Pancreas (tissue), 10 donors: ENCODE results near the gene PNRC2. TPM values are rescaled to one million over a fixed set of nuclear protein-coding genes. Genes with fewer than 3 reads are reported as not detected.

Experiments used
- ATAC-seq, 4 donors: fragments of 200-7000 bp; cut with Tn5 transposase; one replicate each; pipeline versions ENCODE4 v1.8.0 to v1.9.1; 2020; ENCODE audit warnings: mild to moderate bottlenecking in 4 of 4, moderate library complexity in 4 of 4
- DNase-seq, 6 donors: peaks; one replicate each; pipeline ENCODE4 v3.0.0-alpha.2; 2020
- FAIRE-seq: peaks from 2 replicates; lab custom pipeline; 2012; peaks lifted over from hg19 to GRCh38; lab: Jason Lieb, UNC
- H3K27ac ChIP-seq, 4 donors: fragments of 200-600 bp; sonication (generic); 1 replicate in 3 of 4; 2 replicates in 1 of 4; pipeline versions ENCODE4 v1.5.0 to v1.8.0; 2020
- H3K27me3 ChIP-seq, 4 donors: fragments of 200-600 bp; one replicate each; pipeline ENCODE4 v1.8.0; 2021
- H3K36me3 ChIP-seq, 3 donors: fragments of 200-600 bp; sonication (generic) in 1 of 3; one replicate each; pipeline versions ENCODE4 v1.5.0 to v1.8.0; 2020 to 2021
- H3K4me1 ChIP-seq, 3 donors: fragments of 200-600 bp; one replicate each; pipeline ENCODE4 v1.8.0; 2021
- H3K4me3 ChIP-seq, 4 donors: fragments of 200-600 bp; sonication (generic) in 2 of 4; one replicate each; pipeline versions ENCODE4 v1.5.0 to v1.8.0; 2020 to 2021
- H3K9me3 ChIP-seq, 4 donors: fragments of 200-600 bp; one replicate each; pipeline ENCODE4 v1.8.0; 2021
- WGBS, 2 donors: extraction: QIAGEN DNeasy Blood & Tissue Kit; methylation state at CpG; one replicate each; pipeline ENCODE4 v1.1.7; 2013; 5-methylcytosine and 5-hydroxymethylcytosine counted together
- intact Hi-C, 3 donors: fragments of 100-400 bp; cut with DNase I; formaldehyde crosslinking; loops; one replicate each; pipeline versions ENCODE4 v1.11.1 to v1.14.2; 2022
- polyA plus RNA-seq, 2 donors: library from polyadenylated mRNA; stranded (reverse); fragments of 200-250 nt; gene quantifications; one replicate each; pipeline ENCODE4 v1.2.3, GENCODE V29; 2013
- total RNA-seq, 6 donors: library from RNA; stranded (reverse); fragmentation: NEBNext Ultra II Directional in 4 of 6; extraction: Animal tissue kit (Norgen Biotek cat#: 25700) in 4 of 6; gene quantifications; one replicate each; pipeline versions ENCODE4 v1.2.1 to v1.2.4, GENCODE V29; 2021 to 2023
- TF ChIP-seq, protein P1 (sequence below), 4 donors: fragments of 200-600 bp; sonication (generic) in 3 of 4; IDR thresholded peaks; one replicate each; pipeline versions ENCODE4 v1.5.0 to v1.8.0; 2021; ENCODE audit warnings: antibody characterized with exemption in 4 of 4
- donor health status: healthy with polysubstance abuse.
- donor health status: DM: no; HTN: no; CAD: no; lungs with moderate emphysema.
- donor health status: DM: no; HTN: no; CAD: no.
- donor health status: control.
- donor health status: control.
- donor health status: Bipolar disorder and iron deficiency.
- donor health status: DM: yes; HTN: yes; CAD: no.
- donor health status: DM: no; HTN: no; CAD: no.
- donor health status: DM: no; HTN: no; CAD: no.
- donor health status: DM: yes; HTN: yes; CAD: no.

Gene PNRC2
- total and polyA plus RNA-seq, 8 donors: 24.3 to 57.4 (median 38.3) TPM

- Histone ChIP-seq H3K36me3 (peaks cover 0 to 5% (median 3%) of the 10 kb centered on the region in 3 donors), H3K4me3 (no peak overlapping the region), H3K9me3 (no peaks in the 10 kb centered on the region), H3K4me1 (peaks cover 5 to 37% (median 22%) of the 10 kb centered on the region in 3 donors), H3K27ac (peak overlapping the region in 2 of 4 donors; percentile 1 to 61), H3K27me3 (no peaks in the 10 kb centered on the region)
- TF ChIP-seq, protein P1, sequence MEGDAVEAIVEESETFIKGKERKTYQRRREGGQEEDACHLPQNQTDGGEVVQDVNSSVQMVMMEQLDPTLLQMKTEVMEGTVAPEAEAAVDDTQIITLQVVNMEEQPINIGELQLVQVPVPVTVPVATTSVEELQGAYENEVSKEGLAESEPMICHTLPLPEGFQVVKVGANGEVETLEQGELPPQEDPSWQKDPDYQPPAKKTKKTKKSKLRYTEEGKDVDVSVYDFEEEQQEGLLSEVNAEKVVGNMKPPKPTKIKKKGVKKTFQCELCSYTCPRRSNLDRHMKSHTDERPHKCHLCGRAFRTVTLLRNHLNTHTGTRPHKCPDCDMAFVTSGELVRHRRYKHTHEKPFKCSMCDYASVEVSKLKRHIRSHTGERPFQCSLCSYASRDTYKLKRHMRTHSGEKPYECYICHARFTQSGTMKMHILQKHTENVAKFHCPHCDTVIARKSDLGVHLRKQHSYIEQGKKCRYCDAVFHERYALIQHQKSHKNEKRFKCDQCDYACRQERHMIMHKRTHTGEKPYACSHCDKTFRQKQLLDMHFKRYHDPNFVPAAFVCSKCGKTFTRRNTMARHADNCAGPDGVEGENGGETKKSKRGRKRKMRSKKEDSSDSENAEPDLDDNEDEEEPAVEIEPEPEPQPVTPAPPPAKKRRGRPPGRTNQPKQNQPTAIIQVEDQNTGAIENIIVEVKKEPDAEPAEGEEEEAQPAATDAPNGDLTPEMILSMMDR (IDR thresholded peaks at IDR 0.05): no peak
- no peak for DNase-seq
- ATAC-seq: peak in 3 of 4 donors; percentile 14 to 23 (median 17)
- intact Hi-C loops: no loop called here
- FAIRE-seq: no peak
- WGBS, 2 donors: 46 to 56% methylated on average over 5 of the region's 5 CpGs
Observed at GRCh38 chr1:23964790-23965740, 5.4 kb downstream of the PNRC2 start.

GRCh38 chr1:23966973-23967493 is 7.4 kb downstream of the PNRC2 start:
- Histone ChIP-seq H3K27me3 (no peaks in the 10 kb centered on the region), H3K36me3 (peaks cover 0 to 20% (median 18%) of the 10 kb centered on the region in 3 donors), H3K4me3 (no peak overlapping the region), H3K9me3 (no peaks in the 10 kb centered on the region), H3K27ac (no peak overlapping the region), H3K4me1 (peaks cover 5 to 32% (median 19%) of the 10 kb centered on the region in 3 donors)
- no peak for DNase-seq
- intact Hi-C loops: no loop called here
- TF ChIP-seq, protein P1 (IDR thresholded peaks at IDR 0.05): no peak
- FAIRE-seq: no peak
- no peak for ATAC-seq

- DNase-seq: no peak
- Histone ChIP-seq H3K4me3 (no peak overlapping the region), H3K27ac (no peak overlapping the region), H3K27me3 (no peaks in the 10 kb centered on the region), H3K9me3 (no peaks in the 10 kb centered on the region), H3K4me1 (peaks cover 4 to 32% (median 19%) of the 10 kb centered on the region in 3 donors), H3K36me3 (peaks cover 0 to 22% (median 20%) of the 10 kb centered on the region in 3 donors)
- no peak for ATAC-seq
- WGBS, 2 donors: 47 to 70% methylated on average over 2 of the region's 2 CpGs
- TF ChIP-seq, protein P1 (IDR thresholded peaks at IDR 0.05): no peak
- intact Hi-C loops: no loop called here
- FAIRE-seq: no peak
Observed at GRCh38 chr1:23967871-23968270, 8.2 kb downstream of the PNRC2 start.

GRCh38 chr1:23977187-23977853 is 17.7 kb downstream of the PNRC2 start:
- FAIRE-seq (no peak), ATAC-seq (no peak), DNase-seq (no peak)
- Histone ChIP-seq H3K27ac (peak overlapping the region in 2 of 4 donors; percentile 1 to 30), H3K9me3 (no peaks in the 10 kb centered on the region), H3K4me3 (peak overlapping the region in 1 of 4 donors; percentile 86), H3K4me1 (peaks cover 18 to 31% (median 20%) of the 10 kb centered on the region in 3 donors), H3K27me3 (no peaks in the 10 kb centered on the region), H3K36me3 (peaks cover 0 to 10% (median 0%) of the 10 kb centered on the region in 3 donors)
- TF ChIP-seq, protein P1 (IDR thresholded peaks at IDR 0.05): no peak
- WGBS, 2 donors: 33 to 38% methylated on average over 4 of the region's 4 CpGs
- intact Hi-C loops: no loop called here
